Hepatocyte (in vitro differentiated cells): ENCODE results near the gene DOCK3.

Experiments used
- CTCF ChIP-seq: fragments of 200-600 bp; sonication (generic); IDR thresholded peaks from 2 replicates; pipeline ENCODE4 v1.5.1; 2016; ENCODE audit warnings: antibody characterized with exemption, mild to moderate bottlenecking; ENCODE audit not compliant: poor library complexity
- EZH2 ChIP-seq: fragments of 200-600 bp; sonication (generic); IDR thresholded peaks from 2 replicates; pipeline ENCODE4 v1.6.1; 2016; ENCODE audit warnings: antibody characterized with exemption, mild to moderate bottlenecking, borderline replicate concordance

GRCh38 chr3:51375571-51375970 is 700.8 kb downstream of the DOCK3 start:
- no peak for TF ChIP-seq CTCF
- TF ChIP-seq EZH2 = no peak
